NCI-H1048 (cell line): ENCODE results near the gene CBFA2T3.

Experiments used
- DNase-seq: peaks from one replicate; lab custom pipeline; 2025; lab: John Stamatoyannopoulos, UW

The CBFA2T3 gene

DNA sequence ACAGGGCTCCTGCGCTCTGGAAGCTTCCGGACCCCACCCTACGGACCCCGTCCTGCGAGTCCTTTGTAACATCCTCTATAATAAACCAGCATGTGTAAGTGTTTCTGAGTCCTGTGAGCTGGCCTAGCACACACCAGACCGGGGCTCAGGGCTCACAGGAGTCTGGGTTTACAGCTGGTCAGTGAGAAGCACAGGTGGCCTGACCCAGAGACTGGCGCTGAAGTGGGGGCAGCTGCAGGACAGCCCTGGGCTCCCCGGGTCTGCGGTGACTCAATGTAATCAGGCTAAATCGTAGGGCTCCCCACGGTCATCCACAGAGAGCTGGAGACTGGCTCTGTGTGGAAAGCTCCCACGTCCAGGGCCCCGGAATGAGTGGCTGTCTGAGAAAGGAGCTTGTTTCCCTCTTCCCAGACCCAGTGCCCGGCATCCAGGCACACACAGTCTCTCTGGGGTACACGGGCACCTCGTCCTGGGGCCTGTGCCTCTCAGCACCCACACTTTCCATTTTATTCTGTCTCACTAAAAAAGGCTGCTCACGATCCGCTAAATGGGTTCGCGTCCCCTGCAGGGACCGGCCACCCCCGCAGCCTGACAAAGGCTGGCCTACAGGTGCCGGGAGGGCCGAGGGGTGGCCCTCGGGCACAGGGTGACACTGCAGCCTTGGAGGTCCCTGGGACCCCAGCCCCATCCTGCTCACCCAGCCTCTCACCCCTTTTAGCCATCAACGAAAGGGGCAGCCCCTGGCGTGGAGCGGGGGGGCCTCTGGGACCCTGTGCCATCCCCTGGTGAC, 18.9 kb upstream of the CBFA2T3 start:
- no peak for DNase-seq

DNA sequence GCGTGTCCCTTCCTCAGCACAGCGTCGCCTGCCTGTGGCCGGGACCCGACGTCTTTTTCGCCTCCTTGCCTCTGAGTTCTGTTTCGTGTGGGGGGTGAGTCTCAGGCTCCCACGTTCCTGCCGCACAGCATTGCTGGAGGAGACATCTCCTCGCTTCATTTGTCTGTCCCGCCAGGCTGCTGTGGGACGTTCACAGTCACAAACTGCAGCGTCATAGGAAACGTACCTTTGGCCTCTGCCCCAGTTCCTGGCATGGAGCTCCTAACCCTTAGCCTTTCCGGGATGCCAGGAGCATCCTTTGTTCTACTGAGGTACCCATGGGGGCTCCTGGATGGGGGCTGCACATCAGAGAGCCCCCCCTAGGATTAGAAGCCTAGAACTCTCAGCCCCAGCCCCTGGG, 18.2 kb upstream of the CBFA2T3 start:
- no peak for DNase-seq

DNA sequence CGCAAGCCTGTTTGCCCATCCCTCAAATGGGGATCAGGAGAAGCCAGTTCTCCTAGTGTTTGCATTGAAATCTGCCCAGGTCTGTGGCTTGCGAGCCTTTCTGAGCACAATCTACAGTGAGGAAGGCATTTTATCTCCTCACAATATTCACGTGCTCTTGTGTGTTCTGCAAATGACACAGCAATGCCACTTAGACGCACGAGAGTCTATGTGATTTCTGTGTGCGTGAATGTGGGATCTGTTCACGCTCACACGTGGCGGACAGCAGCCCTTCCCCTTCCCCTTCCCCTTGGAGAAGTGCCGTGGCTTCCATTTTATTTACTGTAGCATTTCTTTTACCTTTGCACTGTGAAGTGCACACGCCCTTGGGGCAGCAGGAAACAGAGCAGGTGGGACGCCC, 17.7 kb upstream of the CBFA2T3 start:
- no peak for DNase-seq

DNA sequence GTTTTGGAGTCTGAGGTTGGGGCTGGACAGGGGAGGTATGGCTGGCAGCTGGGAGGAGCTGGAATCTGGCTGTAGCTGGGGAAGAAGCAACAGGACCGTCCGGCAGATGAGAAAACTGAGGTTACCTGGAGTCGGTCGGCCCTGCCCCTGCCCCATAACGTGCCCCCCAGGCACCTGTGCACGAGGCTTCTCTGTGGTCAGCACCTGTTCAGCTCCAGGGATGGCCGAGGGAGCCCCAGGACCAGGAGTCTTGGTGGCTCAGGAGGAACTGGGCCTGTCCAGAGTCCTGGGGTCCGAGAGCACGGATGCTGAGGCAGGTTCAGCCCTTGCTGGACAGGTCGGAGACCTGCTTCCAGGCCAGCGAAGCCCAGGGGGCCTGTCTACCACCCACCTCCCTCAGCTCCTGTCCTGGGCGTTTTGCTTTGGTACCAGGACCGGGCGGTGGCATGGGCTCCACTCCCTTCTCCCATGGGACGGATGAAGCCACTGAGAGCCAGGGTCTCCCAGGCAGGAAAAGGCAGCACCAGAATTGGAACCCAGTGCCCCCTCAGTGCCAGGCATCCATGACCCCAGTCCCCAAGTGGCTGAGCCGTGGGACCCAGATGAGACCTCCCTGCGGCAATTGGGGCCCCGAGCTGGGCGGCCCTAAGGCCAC, 17.1 kb upstream of the CBFA2T3 start:
- no peak for DNase-seq

DNA sequence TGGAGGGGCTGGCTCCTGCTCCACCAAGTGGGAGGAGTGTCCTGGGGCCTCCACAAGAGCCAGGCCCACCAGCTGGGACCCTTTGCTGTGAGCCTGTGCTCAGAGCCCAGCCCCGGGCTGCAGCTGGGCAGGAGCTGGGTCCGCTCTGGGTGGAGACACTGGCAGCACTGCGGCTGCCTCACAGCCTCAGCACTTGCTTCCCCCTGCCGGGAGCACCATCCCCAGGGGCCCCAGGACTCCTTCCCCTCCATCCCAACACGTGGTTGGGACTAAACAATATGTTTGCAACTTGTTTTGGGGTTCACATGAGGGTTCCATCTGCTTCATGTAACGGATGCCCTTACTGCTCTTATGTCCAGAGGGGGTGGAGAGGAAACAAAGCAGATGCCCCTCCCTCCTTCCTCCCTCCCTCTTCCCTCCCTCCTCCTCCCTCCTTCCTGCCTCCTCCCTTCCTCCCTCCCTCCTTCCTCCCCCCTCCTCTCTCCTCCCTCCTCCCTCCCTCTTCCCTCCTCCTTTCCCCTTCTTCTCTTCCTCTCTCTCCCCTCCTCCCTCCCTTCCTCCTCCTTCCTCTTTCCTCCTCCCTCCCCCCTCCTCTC, 16.3 kb upstream of the CBFA2T3 start:
- DNase-seq = no peak

DNA sequence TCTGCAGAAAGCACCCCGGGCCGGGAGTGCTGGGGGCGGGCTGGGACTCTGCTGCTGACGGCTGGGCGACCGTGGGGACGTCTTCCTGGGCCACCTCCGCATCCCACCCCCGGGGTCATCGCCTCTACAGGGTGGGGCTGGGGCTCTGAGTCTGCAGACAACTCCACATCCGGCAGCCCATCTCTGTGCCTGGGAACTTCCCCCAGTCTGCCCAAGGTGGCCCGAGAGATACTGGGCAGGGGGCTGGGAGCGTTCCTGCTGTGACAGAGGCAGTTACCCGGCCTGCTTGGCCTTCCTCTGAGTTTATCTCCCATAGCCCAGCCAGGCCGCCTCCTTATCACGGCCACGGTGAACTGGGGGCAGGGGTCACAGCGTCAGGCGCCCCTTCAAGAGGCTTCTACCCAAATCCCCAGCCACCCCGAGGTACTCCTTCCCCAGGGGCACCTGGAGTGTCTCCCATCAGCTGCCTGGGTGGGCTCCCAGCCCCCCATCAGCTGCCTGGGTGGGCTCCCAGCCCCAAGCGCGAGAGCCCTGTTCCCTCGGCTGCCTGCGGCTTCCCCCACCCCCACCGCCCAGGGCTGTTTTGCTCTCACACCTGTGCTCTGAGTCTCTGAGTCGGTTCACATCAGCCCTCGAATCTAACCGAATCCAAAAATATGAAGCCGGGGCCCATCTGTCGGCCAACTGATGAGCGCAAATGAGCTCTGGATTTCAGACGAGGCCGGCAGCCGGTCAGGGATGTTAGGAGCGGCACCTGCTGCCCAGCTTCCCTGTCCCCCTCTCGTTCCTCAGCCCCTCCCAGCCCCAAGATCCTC, 15.6 kb upstream of the CBFA2T3 start:
- no peak for DNase-seq

DNA sequence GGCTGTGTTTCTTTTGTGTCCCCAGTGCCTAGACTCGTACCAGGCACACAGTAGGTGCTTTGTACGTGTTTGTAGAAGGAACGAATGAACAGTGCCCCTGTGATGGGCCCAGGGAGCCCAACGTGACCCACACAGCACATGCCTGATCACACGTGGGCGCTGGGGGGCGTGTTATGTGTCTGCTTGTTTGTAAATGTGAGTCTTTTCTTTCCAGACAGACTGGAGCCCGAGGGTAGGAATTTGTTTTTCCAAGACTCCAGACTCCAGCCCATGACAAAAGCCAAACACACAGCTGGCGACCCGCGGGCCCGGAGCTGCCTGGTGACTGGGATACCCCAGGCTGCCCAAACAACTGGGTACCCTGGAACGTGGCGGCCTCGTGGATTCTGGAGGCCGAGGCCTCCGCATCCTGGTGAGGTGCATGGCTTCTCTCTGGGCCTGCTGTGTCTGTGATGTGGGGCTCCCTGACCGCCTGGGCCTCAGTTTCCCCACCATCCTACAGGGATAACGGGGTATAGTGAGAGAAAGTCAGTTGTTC, 14.9 kb upstream of the CBFA2T3 start:
- no peak for DNase-seq

DNA sequence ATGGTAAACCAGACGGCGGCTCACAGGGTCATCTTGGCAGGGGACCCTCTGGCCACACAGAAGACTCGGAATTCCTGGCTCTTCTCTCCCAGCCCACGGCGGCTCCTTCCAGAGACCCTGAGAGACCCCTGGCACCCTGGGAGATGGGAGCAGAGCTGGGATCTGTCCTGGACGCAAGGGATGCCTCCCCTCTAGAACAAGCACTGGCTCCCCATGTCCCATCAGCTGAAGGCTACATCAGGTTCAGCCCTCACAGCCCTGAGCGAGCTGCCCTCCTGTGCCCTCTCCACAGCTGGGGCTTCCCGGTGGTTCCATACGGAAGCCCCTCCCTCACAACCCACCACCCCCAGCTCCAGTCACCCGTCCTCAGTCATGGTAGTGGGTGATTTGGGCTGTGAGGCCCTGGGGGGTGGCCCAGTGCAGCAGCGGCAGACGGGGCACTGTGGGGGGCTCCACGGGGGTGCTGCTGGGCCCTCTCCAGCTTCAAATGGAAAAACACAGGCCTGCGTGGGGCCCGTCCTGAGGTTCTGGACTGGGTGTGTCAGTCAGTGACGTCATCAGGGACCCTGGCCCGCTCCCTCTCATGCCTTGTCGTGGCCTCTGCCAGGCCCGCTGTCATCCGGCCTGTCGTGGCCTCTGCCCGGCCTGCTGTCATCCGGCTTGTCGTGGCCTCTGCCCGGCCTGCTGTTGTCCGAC, 13.0 kb upstream of the CBFA2T3 start:
- no peak for DNase-seq

DNA sequence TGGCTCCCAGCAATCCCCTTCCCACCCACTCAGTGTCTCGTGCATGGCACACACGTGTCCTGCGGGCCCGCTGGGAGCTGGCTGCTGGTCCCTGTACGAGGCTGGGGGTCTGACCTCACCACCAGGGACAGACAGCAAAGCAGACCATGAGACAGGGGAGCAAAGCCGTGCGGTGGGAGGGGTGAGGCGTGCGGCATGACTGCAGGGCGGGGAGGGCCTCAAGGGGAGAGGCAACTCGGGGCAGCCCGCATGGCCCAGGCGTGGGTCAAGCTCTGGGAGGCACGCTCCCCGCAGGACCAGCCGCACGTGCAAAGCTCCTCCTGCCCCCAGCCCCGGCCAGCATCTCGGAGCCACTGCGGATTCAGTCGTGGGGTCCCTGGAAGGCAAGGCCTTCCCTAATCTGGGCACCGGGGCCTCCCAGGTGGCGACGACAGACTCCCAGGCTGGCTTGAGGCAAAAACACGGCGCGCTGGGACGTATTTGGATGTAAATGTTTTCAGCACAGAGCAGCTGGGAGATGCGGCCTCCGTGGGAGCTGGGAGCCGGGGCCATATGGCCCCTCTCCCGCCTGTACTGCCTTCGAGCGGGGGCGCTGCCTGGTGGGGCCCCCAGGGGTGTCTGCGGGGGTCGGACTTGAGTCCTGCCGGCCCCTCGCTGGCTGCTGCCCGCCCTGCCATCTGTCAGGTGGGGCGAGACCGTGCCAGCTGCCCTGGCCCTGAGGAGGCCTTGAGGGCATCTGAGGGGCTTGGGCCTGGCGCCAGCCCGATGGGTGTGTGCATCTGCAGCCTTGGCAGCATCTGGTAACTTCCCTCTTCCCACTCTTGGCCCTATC, 12.2 kb upstream of the CBFA2T3 start:
- DNase-seq = no peak

DNA sequence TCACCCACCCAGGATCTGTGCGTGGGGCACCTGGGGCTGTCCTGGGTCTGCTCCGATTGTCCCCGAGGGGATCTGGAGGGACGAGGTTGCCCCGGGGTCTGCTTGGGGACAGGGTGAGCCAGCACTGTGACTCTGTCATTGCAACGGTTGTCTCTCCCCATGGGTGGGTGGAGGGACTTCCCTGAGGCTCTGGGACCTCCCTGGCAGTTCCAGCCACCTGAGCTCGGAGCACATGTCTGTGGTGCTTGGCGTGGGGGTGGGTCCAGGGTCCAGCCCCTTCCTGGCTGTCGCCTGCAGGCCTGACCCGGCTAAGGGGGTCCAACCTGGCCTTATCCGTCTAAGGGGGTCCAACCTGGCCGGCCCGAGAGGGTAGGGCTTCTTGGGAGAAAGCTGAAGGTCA, 8.5 kb upstream of the CBFA2T3 start:
- no peak for DNase-seq

DNA sequence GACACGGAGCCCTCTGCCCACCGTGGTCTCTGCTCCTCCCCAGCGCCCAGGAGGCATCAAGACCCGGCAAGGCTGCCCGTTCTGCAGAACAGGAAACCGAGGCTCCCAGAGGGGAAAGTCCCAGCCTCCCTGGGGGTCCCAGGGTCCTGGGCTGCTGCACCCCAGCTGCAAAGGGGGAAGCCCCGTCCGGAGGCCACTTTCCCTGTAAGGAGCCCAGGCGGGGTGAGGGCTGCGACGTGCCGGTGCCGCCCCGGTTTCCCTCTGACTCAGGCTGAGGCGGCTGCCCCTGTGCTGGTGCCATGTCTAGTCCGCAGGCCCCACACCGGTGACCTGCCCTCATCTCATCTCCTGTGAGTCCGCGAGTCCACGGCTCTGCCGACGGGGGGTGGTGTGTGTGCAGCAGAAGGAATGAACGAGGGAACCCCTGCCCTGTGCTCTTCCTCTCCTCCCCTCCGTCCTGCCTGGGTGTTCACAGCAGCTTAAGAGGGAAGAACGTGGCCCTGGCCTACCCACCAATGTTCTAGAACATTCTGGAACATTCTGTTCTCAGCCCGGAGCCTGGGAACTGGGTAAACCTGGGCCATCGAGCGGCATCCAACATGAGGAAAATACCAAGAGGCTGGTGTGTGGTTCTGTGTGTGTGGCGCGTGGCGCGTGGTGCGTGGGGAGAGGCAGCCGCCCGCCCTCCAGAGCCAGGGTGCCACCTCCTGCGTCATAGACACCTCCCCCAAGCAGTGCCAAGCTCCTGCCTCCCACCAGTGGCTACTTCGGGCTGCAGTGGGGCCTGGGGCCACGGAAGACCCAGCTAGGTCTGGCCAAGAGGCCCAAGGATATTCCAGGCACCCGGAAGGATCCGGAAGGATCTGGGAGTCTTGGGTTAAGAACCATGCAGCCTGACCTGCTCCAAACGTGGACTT, 7.0 kb upstream of the CBFA2T3 start:
- no peak for DNase-seq

DNA sequence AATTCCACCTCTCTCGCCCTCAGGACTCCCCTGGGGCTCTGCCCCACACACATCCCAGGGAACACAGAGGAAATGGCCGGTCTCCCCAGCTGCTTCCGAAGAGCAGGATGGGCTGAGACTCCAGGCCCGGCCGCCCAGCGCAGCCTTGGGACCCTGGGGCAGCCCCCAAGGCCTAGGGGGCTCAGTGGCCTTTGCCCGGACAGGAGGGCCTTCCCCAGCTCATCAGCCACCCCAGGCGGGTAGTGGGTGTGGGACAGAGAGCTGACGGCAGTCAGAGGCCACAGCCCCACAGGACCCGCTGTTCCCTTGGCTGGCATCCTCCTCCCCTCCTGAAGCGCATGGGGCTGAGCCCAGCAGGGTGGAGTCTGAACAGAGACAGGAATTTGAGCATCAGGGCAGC, 6.2 kb upstream of the CBFA2T3 start:
- no peak for DNase-seq

DNA sequence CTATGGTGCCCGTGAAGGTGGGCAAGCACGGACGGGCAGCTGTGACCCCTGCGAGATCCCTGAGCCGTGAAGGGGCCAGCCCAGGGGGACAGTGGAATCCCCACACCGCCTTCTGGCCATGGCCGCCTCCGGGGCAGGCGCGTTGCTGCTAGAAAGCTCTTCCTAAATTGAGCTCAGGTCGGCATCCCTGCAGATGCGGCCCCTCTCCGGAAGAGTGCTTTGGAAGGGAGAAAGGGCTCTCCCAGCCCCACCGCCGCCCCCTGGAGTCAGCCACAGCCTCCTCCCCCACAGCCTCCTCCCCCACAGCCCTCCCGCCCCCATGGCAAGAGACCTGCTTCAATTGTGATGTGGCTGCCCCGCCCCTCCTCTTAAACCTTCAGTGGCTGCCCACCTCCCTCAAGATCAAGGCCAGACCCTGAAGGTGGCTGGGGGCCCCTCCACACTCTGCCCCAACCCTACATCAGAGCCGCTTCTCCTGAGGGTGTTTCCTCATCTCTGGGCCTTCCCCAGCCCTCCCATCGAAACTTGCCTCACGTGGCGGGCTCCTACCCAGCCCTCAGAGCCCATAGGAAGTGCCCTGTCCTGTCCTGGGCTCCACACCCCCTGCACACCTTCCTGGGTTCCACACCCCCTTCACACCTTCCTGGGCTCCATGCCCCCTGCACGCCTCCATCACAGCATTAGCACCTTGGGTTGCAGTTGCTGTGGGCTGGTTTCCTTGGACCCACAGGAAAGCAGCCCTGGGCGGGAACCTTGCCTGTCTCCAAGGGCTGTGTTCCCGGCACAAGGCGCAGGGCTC, 5.5 kb upstream of the CBFA2T3 start:
- no peak for DNase-seq

DNA sequence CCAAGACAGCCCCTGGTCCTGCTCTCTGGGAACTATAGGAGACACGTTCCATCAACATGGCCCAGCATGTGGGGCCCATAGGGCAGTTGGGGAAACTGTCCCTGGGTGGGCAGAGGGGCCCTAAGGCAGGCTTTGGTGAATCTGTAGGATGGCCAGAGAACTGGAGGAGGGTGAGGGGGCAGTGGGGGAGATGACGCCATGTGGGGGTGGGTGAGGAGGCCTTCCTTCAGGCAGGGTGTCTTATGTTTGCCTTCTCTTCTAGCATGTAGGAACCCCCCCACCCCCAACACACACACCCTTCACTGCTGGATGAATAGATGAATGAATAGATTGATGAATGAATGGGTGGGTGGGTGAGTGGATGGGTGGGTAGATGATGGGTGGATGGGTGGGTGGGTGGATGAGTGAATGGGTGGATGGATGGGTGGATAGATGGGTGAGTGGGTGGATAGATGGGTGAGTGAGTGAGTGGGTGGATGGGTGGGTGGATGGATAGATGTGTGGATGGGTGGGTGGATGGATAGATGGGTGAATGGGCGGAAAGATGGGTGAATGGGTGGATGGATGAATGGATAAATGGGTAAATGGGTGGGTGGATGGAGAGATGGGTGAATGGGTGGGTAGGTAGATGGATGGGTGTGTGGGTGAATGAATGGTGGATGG, 2.5 kb upstream of the CBFA2T3 start:
- no peak for DNase-seq

DNA sequence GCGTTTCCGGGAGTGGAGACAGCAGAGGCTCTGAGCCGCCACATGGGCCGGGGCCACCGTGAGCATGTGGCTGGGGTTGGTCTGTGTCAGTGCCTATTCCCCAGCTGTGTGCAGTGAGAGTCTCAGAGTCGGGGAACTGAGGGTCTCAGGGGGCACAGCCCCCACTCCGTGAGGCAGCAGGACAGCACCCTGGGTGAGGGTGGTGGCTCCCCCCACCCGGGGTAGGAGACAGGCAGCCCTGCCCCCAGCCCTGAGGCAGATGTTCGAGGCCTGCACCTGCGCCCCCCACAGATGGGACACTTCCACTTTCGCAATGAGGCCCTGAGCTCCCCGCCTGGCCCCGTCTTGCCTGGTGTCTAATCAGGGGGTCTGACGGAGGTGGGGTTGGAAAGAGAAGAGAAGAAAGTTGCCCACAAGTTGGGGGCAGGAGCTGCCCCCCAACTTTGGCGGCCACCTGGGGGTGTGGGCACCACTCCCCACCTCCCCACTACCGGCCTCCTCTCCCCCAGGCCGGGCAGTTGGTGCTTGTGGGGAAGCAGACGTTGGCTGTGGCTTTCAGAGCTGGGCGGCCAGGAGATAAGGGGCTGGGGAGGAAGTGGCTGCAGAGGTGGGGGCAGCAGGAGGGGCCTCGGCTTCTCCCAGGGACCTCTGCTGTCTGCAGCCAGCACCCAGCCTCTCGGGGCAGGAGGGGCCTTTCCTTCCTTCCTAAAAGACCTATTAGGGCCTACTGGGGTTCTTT, 1.8 kb upstream of the CBFA2T3 start:
- no peak for DNase-seq

DNA sequence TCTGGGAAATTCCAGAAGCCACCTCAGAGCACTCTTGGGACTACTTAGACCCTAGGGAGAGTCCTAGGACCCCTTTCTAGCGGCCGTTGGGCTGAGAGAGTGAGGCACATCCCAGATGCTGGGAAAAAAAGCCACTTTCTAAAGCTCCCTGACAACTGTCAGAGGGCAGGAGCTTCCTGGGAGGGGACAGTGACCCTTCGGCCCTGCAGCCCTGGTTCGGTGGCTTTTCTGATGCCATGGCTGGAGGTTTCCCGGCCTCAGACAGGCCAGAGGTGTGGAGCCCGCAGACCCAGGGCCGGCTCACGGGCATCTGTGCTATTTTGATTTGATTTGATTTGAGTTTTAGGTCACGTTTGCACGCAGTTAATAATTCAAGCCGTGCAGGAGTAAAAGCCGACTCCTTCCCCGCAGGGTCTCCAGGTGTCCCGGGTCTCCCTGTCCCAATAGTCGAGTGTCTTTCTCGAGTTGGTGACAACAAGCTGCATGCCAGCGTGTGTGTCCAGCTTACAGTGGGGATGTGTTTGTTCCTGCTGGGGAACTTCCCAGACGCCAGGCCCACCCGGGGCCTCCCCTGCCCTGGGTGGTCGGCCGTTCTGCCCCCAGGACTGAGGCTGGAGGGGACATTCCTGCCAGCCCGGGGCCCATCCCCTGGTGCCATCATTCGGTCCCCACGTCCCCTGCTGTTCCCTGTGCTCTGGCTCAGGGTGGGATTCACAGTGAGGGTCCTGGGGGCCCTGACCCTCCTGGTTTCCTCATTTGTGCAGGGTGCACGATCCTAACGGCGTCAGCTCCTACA, 1.0 kb upstream of the CBFA2T3 start:
- DNase-seq = no peak
